B cell (primary cell): ENCODE results near the gene ANK3.

Source experiments
- CTCF ChIP-seq: fragments of 200-600 bp; IDR thresholded peaks from one replicate; pipeline ENCODE4 v1.8.0; 2022; ENCODE audit warnings: antibody characterized with exemption, mild to moderate bottlenecking
- EZH2 ChIP-seq: IDR thresholded peaks from 2 replicates; pipeline ENCODE4 v1.6.1; 2012; ENCODE audit warnings: borderline replicate concordance, low read depth, mild to moderate bottlenecking, moderate library complexity, low read length; ENCODE audit not compliant: insufficient read depth, poor library complexity, severe bottlenecking

GRCh38 chr10:60000747-60001146 lies 388.9 kb downstream of the ANK3 start:
- TF ChIP-seq CTCF, result no peak
- no peak for TF ChIP-seq EZH2
